GM23338 (cell line): ENCODE results near the gene TLR7.

Experiments used
- CREB1 ChIP-seq: fragments of 250-450 bp; sonication (Bioruptor Pico); IDR thresholded peaks from 2 replicates; pipeline ENCODE4 v1.5.0; 2020; ENCODE audit warnings: low read depth, mild to moderate bottlenecking, moderate library complexity
- JUNB ChIP-seq: IDR thresholded peaks from one replicate; pipeline ENCODE4 v1.6.1; 2016; ENCODE audit warnings: antibody characterized with exemption; ENCODE audit not compliant: unreplicated experiment
- POLR2AphosphoS5 ChIP-seq: IDR thresholded peaks from 2 replicates; pipeline ENCODE4 v1.6.1; 2016; ENCODE audit warnings: antibody characterized with exemption, low read depth
- ZNF114 ChIP-seq: fragments of 250-450 bp; sonication (Bioruptor Pico); IDR thresholded peaks from 2 replicates; pipeline ENCODE4 v1.5.0; 2020; ENCODE audit warnings: mild to moderate bottlenecking, moderate library complexity
- TF ChIP-seq, protein P1 (sequence below), 2 experiments: fragments of 200-600 bp in 1 of 2; sonication (generic) in 1 of 2; conservative IDR thresholded peaks; 2 replicates each; pipeline versions ENCODE4 v1.5.1 to v1.6.1; 2016 to 2017; ENCODE audit warnings: antibody characterized with exemption in 2 of 2, low read depth in 2 of 2, mild to moderate bottlenecking in 2 of 2, moderate library complexity in 1 of 2
- TF ChIP-seq, protein P2 (sequence below): IDR thresholded peaks from one replicate; pipeline ENCODE4 v1.6.1; 2018; ENCODE audit warnings: antibody characterized with exemption; ENCODE audit not compliant: unreplicated experiment

DNA sequence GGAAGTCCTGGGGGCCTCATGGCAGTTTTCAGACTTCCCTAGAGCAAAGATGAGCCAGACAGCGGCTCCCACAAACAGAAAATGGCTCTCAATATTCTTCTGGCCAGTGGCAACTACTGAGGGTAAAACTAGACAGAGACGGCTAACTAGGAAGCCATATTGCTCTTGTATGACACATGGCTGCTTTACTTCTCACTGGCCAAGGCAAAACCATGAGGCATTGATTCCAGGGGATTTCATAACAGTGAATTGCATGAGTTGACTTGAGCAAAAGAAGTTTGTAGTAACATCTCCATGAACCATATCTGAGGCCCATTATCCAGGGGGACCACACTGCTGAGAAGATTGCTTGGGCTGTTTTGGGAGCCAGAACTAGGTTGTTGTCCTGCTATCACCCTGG lies 25.8 kb downstream of the TLR7 start:
- TF ChIP-seq, protein P1, sequence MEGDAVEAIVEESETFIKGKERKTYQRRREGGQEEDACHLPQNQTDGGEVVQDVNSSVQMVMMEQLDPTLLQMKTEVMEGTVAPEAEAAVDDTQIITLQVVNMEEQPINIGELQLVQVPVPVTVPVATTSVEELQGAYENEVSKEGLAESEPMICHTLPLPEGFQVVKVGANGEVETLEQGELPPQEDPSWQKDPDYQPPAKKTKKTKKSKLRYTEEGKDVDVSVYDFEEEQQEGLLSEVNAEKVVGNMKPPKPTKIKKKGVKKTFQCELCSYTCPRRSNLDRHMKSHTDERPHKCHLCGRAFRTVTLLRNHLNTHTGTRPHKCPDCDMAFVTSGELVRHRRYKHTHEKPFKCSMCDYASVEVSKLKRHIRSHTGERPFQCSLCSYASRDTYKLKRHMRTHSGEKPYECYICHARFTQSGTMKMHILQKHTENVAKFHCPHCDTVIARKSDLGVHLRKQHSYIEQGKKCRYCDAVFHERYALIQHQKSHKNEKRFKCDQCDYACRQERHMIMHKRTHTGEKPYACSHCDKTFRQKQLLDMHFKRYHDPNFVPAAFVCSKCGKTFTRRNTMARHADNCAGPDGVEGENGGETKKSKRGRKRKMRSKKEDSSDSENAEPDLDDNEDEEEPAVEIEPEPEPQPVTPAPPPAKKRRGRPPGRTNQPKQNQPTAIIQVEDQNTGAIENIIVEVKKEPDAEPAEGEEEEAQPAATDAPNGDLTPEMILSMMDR (conservative IDR thresholded peaks at IDR 0.05; ENCODE audit: low read depth in 2 of 2): no peak
- TF ChIP-seq JUNB (no peak), POLR2AphosphoS5 (no peak), ZNF114 (CRISPR knock-in tag) (no peak), CREB1 (CRISPR knock-in tag) (no peak)
- TF ChIP-seq, protein P2, sequence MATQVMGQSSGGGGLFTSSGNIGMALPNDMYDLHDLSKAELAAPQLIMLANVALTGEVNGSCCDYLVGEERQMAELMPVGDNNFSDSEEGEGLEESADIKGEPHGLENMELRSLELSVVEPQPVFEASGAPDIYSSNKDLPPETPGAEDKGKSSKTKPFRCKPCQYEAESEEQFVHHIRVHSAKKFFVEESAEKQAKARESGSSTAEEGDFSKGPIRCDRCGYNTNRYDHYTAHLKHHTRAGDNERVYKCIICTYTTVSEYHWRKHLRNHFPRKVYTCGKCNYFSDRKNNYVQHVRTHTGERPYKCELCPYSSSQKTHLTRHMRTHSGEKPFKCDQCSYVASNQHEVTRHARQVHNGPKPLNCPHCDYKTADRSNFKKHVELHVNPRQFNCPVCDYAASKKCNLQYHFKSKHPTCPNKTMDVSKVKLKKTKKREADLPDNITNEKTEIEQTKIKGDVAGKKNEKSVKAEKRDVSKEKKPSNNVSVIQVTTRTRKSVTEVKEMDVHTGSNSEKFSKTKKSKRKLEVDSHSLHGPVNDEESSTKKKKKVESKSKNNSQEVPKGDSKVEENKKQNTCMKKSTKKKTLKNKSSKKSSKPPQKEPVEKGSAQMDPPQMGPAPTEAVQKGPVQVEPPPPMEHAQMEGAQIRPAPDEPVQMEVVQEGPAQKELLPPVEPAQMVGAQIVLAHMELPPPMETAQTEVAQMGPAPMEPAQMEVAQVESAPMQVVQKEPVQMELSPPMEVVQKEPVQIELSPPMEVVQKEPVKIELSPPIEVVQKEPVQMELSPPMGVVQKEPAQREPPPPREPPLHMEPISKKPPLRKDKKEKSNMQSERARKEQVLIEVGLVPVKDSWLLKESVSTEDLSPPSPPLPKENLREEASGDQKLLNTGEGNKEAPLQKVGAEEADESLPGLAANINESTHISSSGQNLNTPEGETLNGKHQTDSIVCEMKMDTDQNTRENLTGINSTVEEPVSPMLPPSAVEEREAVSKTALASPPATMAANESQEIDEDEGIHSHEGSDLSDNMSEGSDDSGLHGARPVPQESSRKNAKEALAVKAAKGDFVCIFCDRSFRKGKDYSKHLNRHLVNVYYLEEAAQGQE: no peak
